ENCODE measurements around the gene USP10. TPM values are rescaled to one million over a fixed set of nuclear protein-coding genes. Genes with fewer than 3 reads are reported as not detected.

The USP10 gene
- total and polyA plus RNA-seq, 2 donors (not counting 3 experiments of a cell fraction or from before 2014, with no cell fraction given): 84.0 to 115 TPM

DNA sequence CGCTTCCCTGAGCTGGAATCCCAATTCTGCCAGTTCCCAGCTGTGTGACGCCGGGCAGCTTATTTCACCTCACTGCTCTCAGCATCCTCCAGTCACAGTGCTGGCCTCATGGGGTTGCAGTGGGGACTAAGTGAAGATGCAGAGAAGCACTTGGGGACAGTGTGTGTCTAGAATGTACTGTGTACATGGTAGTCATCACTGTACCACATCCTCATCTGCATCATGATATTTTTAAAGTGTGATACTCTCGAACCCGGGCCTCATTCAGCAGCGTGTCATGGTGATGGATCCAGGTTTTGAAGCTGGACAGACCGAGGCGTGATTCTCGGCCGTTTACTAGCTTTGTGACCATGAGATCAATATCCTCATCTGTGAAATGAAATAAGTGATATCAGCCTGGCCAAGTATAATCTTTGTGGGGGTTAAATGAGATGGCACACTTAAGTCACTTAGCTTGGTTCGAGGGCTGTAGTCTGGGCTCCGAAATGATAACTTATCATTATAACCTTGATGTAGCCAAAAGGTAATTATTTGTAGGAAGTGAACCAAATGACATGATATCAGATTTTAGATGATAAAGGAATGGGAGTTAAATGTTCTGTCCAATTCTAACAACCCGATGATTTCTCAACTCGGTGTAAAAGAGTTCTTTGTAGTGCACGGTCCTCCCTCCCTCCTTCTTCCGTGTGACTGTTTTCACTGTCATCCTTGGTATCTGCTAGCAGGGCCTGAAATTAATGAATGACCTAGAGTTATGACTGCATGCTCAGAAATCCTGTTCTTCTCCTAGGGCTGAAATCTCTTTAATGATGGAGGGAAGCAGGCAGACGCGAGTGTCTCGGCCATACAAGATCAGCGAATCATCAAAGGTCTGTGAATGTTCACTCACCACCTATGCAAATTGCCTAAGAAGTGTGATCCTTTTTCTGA is 49.5 kb upstream of the USP10 start:
- Histone ChIP-seq H3K36me3 (ENCODE audit: control insufficient read depth in 2 of 2, extremely low read depth in 1 of 2, insufficient read depth in 2 of 2, low read length in 2 of 2) (peaks cover 0 to 7% of the 10 kb centered on the region in 2 experiments), H3K79me2 (ENCODE audit: control insufficient read depth, insufficient read depth, low read length) (no peaks in the 10 kb centered on the region), H4K20me1 (replicated peaks; ENCODE audit: control insufficient read depth, extremely low read depth, insufficient read depth, low read length) (no peaks in the 10 kb centered on the region), H3K9ac (replicated peaks; ENCODE audit: extremely low read depth, insufficient read depth, low read length) (no peak overlapping the region), H3K4me3 (replicated peaks in 1 of 3; ENCODE audit: insufficient read depth in 1 of 3, low read depth in 1 of 3, low read length in 3 of 3) (no peak overlapping the region), H3K4me1 (ENCODE audit: control insufficient read depth, extremely low read depth, insufficient read depth, low read length) (peaks cover 9% of the 10 kb centered on the region), H2AFZ (ENCODE audit: low read depth, low read length) (no peak overlapping the region), H3K4me2 (ENCODE audit: insufficient read depth, low read length) (no peak overlapping the region), H3K9me3 (replicated peaks; ENCODE audit: control insufficient read depth, insufficient read depth, low read length) (no peaks in the 10 kb centered on the region), H3K27me3 (ENCODE audit: control insufficient read depth in 2 of 2, insufficient read depth in 2 of 2, low read length in 2 of 2) (peaks cover 0 to 3% of the 10 kb centered on the region in 2 experiments), H3K27ac (ENCODE audit: insufficient read depth, low read depth, low read length) (no peak overlapping the region), H3K9me1 (replicated peaks; ENCODE audit: control insufficient read depth, extremely low read depth, insufficient read depth, low read length) (no peaks in the 10 kb centered on the region)
- BruUV-seq (replicated peaks): TSS peak; percentile 22
- intact Hi-C loops (cut with micrococcal nuclease) (no loop called here), dilution Hi-C loops (cut with MboI; ENCODE audit: extremely low pct_ligation_motif_present, low sequenced_read_pairs) (no loop called here)
- FAIRE-seq (no peak), DNase-seq (ENCODE audit: low read depth, low spot score) (no peak)
- CTCF ChIA-PET: interaction anchor here (0.7 to 1.2 kb wide), 4 partner anchors 13 to 88 kb away, joined by 3 read pairs; no protein-coding TSS in a partner anchor
- TF ChIP-seq MYC (IDR thresholded peaks at IDR 0.05; ENCODE audit: low read depth, low read length) (no peak), GATA2 (IDR thresholded peaks at IDR 0.05; ENCODE audit: insufficient read depth, insufficient read length, low read depth, low read length) (no peak), JUN (IDR thresholded peaks at IDR 0.05; ENCODE audit: borderline replicate concordance, insufficient read depth, insufficient read length, low read depth) (no peak), POLR2A (IDR thresholded peaks at IDR 0.05; ENCODE audit: low read depth, low read length) (no peak), EZH2 (IDR thresholded peaks at IDR 0.05; ENCODE audit: borderline replicate concordance, low read depth, low read length, severe bottlenecking) (no peak)
- TF ChIP-seq, protein P1, sequence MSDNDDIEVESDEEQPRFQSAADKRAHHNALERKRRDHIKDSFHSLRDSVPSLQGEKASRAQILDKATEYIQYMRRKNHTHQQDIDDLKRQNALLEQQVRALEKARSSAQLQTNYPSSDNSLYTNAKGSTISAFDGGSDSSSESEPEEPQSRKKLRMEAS (IDR thresholded peaks at IDR 0.05; ENCODE audit: insufficient read depth, insufficient read length): no peak
- POLR2A ChIA-PET: no interaction called here

DNA sequence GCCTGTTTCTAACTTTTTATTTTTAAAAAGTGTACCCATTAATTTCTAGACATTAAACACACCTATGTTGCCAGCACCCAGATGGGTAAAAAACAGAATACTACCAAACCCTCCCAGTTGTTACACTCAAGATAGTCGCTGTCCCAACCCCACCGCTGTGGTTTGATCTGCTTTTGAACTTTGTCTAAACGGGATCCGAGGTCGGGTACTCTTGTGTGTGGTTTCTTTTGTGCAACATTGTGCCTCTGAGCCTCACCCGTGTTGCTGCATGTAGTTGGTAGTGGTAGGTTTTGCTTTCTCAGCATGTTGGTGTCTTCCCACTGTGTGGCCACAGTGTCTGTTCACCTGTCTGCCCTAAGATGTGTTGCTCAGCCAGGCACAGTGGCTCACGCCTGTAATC is 47.2 kb upstream of the USP10 start:
- peaks cover 9% of the 10 kb centered on the region for H3K4me1 ChIP-seq (ENCODE audit: control insufficient read depth, extremely low read depth, insufficient read depth, low read length)

More for the DNA sequence above, 47.2 kb upstream of the USP10 start:
- Histone ChIP-seq H3K9me3 (replicated peaks; ENCODE audit: control insufficient read depth, insufficient read depth, low read length) (no peaks in the 10 kb centered on the region), H3K36me3 (ENCODE audit: control insufficient read depth in 2 of 2, extremely low read depth in 1 of 2, insufficient read depth in 2 of 2, low read length in 2 of 2) (peaks cover 0 to 18% of the 10 kb centered on the region in 2 experiments), H3K4me3 (replicated peaks in 1 of 3; ENCODE audit: insufficient read depth in 1 of 3, low read depth in 1 of 3, low read length in 3 of 3) (no peak overlapping the region), H3K9ac (replicated peaks; ENCODE audit: extremely low read depth, insufficient read depth, low read length) (no peak overlapping the region), H4K20me1 (replicated peaks; ENCODE audit: control insufficient read depth, extremely low read depth, insufficient read depth, low read length) (no peaks in the 10 kb centered on the region), H3K27ac (ENCODE audit: insufficient read depth, low read depth, low read length) (no peak overlapping the region), H3K4me2 (ENCODE audit: insufficient read depth, low read length) (no peak overlapping the region), H3K27me3 (ENCODE audit: control insufficient read depth in 2 of 2, insufficient read depth in 2 of 2, low read length in 2 of 2) (no peaks in the 10 kb centered on the region), H3K79me2 (ENCODE audit: control insufficient read depth, insufficient read depth, low read length) (no peaks in the 10 kb centered on the region), H3K9me1 (replicated peaks; ENCODE audit: control insufficient read depth, extremely low read depth, insufficient read depth, low read length) (no peaks in the 10 kb centered on the region), H2AFZ (ENCODE audit: low read depth, low read length) (no peak overlapping the region)
- no peak for DNase-seq (ENCODE audit: low read depth, low spot score)
- no TSS peak for BruUV-seq (replicated peaks)
- FAIRE-seq: no peak
- CTCF ChIA-PET: interaction anchor here (0.9 kb wide), 1 partner anchor 26 kb away, joined by 3 read pairs; no protein-coding TSS in a partner anchor
- TF ChIP-seq GATA2 (IDR thresholded peaks at IDR 0.05; ENCODE audit: insufficient read depth, insufficient read length, low read depth, low read length) (no peak), JUN (IDR thresholded peaks at IDR 0.05; ENCODE audit: borderline replicate concordance, insufficient read depth, insufficient read length, low read depth) (no peak), MYC (IDR thresholded peaks at IDR 0.05; ENCODE audit: low read depth, low read length) (no peak), POLR2AphosphoS5 (IDR thresholded peaks at IDR 0.05; ENCODE audit: insufficient read depth, low read depth, low read length) (no peak), FOS (IDR thresholded peaks at IDR 0.05; ENCODE audit: borderline replicate concordance, insufficient read depth, low read length) (no peak), EZH2 (IDR thresholded peaks at IDR 0.05; ENCODE audit: borderline replicate concordance, low read depth, low read length, severe bottlenecking) (no peak), POLR2A (IDR thresholded peaks at IDR 0.05; ENCODE audit: low read depth, low read length) (no peak)
- TF ChIP-seq, protein P2, sequence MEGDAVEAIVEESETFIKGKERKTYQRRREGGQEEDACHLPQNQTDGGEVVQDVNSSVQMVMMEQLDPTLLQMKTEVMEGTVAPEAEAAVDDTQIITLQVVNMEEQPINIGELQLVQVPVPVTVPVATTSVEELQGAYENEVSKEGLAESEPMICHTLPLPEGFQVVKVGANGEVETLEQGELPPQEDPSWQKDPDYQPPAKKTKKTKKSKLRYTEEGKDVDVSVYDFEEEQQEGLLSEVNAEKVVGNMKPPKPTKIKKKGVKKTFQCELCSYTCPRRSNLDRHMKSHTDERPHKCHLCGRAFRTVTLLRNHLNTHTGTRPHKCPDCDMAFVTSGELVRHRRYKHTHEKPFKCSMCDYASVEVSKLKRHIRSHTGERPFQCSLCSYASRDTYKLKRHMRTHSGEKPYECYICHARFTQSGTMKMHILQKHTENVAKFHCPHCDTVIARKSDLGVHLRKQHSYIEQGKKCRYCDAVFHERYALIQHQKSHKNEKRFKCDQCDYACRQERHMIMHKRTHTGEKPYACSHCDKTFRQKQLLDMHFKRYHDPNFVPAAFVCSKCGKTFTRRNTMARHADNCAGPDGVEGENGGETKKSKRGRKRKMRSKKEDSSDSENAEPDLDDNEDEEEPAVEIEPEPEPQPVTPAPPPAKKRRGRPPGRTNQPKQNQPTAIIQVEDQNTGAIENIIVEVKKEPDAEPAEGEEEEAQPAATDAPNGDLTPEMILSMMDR (IDR thresholded peaks at IDR 0.05; ENCODE audit: extremely low read depth in 1 of 2, insufficient read depth in 1 of 2, low read depth in 1 of 2, low read length in 2 of 2): no peak
- TF ChIP-seq, protein P1 (IDR thresholded peaks at IDR 0.05; ENCODE audit: insufficient read depth, insufficient read length): no peak
- POLR2A ChIA-PET: no interaction called here
- intact Hi-C loops (cut with micrococcal nuclease): no loop called here
- dilution Hi-C loops (cut with MboI; ENCODE audit: extremely low pct_ligation_motif_present, low sequenced_read_pairs): no loop called here

All from endothelial cell of umbilical vein (primary cell).